ENCODE results near the gene KANK4. TPM values are rescaled to one million over a fixed set of nuclear protein-coding genes. Genes with fewer than 3 reads are reported as not detected.

KANK4 gene
- total and polyA plus RNA-seq, 2 of the 8 experiments (the other 6 are each of a cell fraction or from before 2014, with no cell fraction given): 0.22 to 0.26 TPM

DNA sequence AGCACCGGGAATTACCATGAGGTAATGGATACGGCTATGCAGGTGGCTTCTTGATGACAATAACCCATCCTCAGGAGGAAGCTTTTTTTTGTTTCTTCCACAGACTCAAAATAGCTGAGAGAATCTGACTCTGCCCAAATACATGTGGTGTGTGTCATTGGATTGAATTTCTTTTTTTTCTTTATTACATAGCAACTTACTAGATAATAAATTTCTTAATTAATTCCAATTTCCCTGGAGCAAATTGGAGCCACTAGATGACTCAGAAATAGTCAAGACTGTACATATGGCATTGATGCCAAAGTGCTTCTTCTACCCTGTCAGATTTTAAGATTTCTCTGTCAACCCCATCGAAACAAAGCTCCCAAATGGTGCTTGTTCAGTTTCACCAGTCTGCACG is 81.9 kb downstream of the KANK4 start:
- POLR2A ChIA-PET (ENCODE audit: partially characterized antibody): interaction anchor here (0.7 to 1.6 kb wide), 8 partner anchors 9 to 81 kb away, joined by 3 to 7 read pairs (median 4); no protein-coding TSS in a partner anchor
- WGBS, 2 experiments (ENCODE audit: extremely low coverage in 1 of 2, insufficient coverage in 1 of 2, insufficient read length in 1 of 2, insufficient replicate concordance in 2 of 2, low coverage in 1 of 2, low lambda C conversion rate in 2 of 2, missing lambda C conversion rate in 1 of 2): 84% methylated on average over 4 of the region's 4 CpGs; no CpG with 5 or more reads in 1 of the 2 experiments
- Histone ChIP-seq H2BK120ac (replicated peaks; ENCODE audit: low read depth, low read length) (no peak overlapping the region), H4K5ac (ENCODE audit: insufficient read length, low read depth, low read length) (no peak overlapping the region), H4K8ac (ENCODE audit: extremely low read depth, insufficient read depth, low read length) (no peak overlapping the region), H4K91ac (replicated peaks; ENCODE audit: insufficient read length, low read length) (no peak overlapping the region), H3K23ac (ENCODE audit: insufficient read length) (no peak overlapping the region), H2BK15ac (ENCODE audit: low read length) (no peak overlapping the region), H2AK5ac (ENCODE audit: low read depth, low read length) (no peak overlapping the region), H3K4ac (replicated peaks; ENCODE audit: insufficient read length, low read depth, low read length) (no peak overlapping the region), H3K4me3 (ENCODE audit: extremely low read depth in 1 of 4, insufficient read depth in 2 of 4, low read depth in 3 of 4, low read length in 4 of 4) (no peak overlapping the region), H3K9ac (replicated peaks in 1 of 4; ENCODE audit: extremely low read depth in 1 of 4, low read depth in 3 of 4, low read length in 3 of 4) (no peak overlapping the region), H3K4me1 (replicated peaks in 1 of 4; ENCODE audit: control insufficient read depth in 3 of 4, insufficient read depth in 4 of 4, low read length in 3 of 4) (peaks cover 2 to 13% (median 6%) of the 10 kb centered on the region in 4 experiments), H3K36me3 (ENCODE audit: control insufficient read depth in 2 of 4, insufficient read depth in 4 of 4, low read length in 3 of 4) (no peaks in the 10 kb centered on the region), H3K18ac (ENCODE audit: extremely low read depth, low read length) (no peak overlapping the region), H3K4me2 (ENCODE audit: insufficient read depth in 1 of 2, low read depth in 2 of 2, low read length in 2 of 2) (no peak overlapping the region), H3K56ac (replicated peaks; ENCODE audit: insufficient read length, low read depth, low read length) (no peak overlapping the region), H3K79me1 (ENCODE audit: low read depth, low read length) (no peaks in the 10 kb centered on the region), H3K14ac (ENCODE audit: insufficient read length) (no peak overlapping the region), H2BK5ac (ENCODE audit: low read depth, low read length) (no peak overlapping the region), H3K79me2 (ENCODE audit: control insufficient read depth in 1 of 2, insufficient read depth in 2 of 2, low read length in 2 of 2) (no peaks in the 10 kb centered on the region), H4K20me1 (replicated peaks in 1 of 2; ENCODE audit: control insufficient read depth in 1 of 2, insufficient read depth in 2 of 2, low read length in 2 of 2) (no peaks in the 10 kb centered on the region), H3K9me3 (ENCODE audit: insufficient read depth in 2 of 2, low read depth in 1 of 2, low read length in 1 of 2) (no peaks in the 10 kb centered on the region), H2BK20ac (ENCODE audit: low read length) (no peak overlapping the region), H2AFZ (ENCODE audit: low read length) (no peak overlapping the region), H3K27me3 (replicated peaks in 1 of 4; ENCODE audit: control insufficient read depth in 3 of 4, extremely low read depth in 1 of 4, insufficient read depth in 3 of 4, low read length in 3 of 4) (no peaks in the 10 kb centered on the region), H2BK12ac (ENCODE audit: low read depth, low read length) (no peak overlapping the region), H3K23me2 (ENCODE audit: low read depth, low read length) (no peaks in the 10 kb centered on the region), H3K27ac (ENCODE audit: low read depth, low read length) (no peak overlapping the region)
- CTCF ChIA-PET (ENCODE audit: partially characterized antibody): interaction anchor here (0.7 to 1.7 kb wide), 9 partner anchors 8 to 144 kb away, joined by 3 to 6 read pairs (median 3); no protein-coding TSS in a partner anchor
- no peak for DNase-seq (ENCODE audit: low read depth in 1 of 2, low spot score in 2 of 2)
- no peak for FAIRE-seq
- TF ChIP-seq TAF7 (optimal IDR thresholded peaks at IDR 0.05; ENCODE audit: borderline replicate concordance, low read depth, low read length): no peak
- no peak for TF ChIP-seq BACH1 (IDR thresholded peaks at IDR 0.05; ENCODE audit: low read length)
- TF ChIP-seq POLR2A (IDR thresholded peaks at IDR 0.05; ENCODE audit: control extremely low read depth in 1 of 2, low read depth in 2 of 2, low read length in 2 of 2): no peak
- TF ChIP-seq HDAC6 (IDR thresholded peaks at IDR 0.05; ENCODE audit: low read depth, low read length): no peak
- TF ChIP-seq RXRA (IDR thresholded peaks at IDR 0.05; ENCODE audit: insufficient read depth, low read depth, low read length): no peak
- no peak for TF ChIP-seq MAFK (IDR thresholded peaks at IDR 0.05; ENCODE audit: low read depth, low read length)
- TF ChIP-seq TAF1 (IDR thresholded peaks at IDR 0.05; ENCODE audit: low read depth, low read length): no peak
- no peak for TF ChIP-seq SIRT6 (IDR thresholded peaks at IDR 0.05; ENCODE audit: low read length)

All from H1 (cell line).